ENCODE measurements around the gene C1orf210. TPM values are rescaled to one million over a fixed set of nuclear protein-coding genes. Genes with fewer than 3 reads are reported as not detected.

Gene C1orf210
- polyA plus RNA-seq, 3 donors = 0.05 TPM; not detected in 2

- H3K9ac ChIP-seq (ENCODE audit: insufficient read depth, low read length, poor library complexity, severe bottlenecking) = no peak overlapping the region
- H3K27ac ChIP-seq (ENCODE audit: low read depth in 1 of 2, low read length in 2 of 2) = no peak overlapping the region
- no peak overlapping the region for H3K4me2 ChIP-seq (replicated peaks; ENCODE audit: extremely low read depth, low read length, poor library complexity, severe bottlenecking)
- H3K27me3 ChIP-seq (ENCODE audit: control insufficient read depth in 2 of 2, insufficient read depth in 2 of 2, low read length in 2 of 2) = no peaks in the 10 kb centered on the region
- Mint-ChIP-seq H3K27me3 (ENCODE audit: low read depth in 3 of 3) (peaks cover 0 to 4% (median 0%) of the 10 kb centered on the region in 3 donors), H3K36me3 (no peaks in the 10 kb centered on the region), H3K4me1 (peaks cover 8% of the 10 kb centered on the region), H3K4me3 (no peak overlapping the region), H3K9me3 (peaks cover 0 to 2% (median 0%) of the 10 kb centered on the region in 7 donors), H3K27ac (no peak overlapping the region)
- WGBS (ENCODE audit: insufficient coverage) = 93% methylated on average over 3 of the region's 3 CpGs
- no peaks in the 10 kb centered on the region for H3K79me2 ChIP-seq (ENCODE audit: insufficient read depth, low read length)
- no peak overlapping the region for H3K4me3 ChIP-seq (replicated peaks in 1 of 3; ENCODE audit: low read depth in 2 of 3, low read length in 3 of 3)
- H3K4me1 ChIP-seq (ENCODE audit: control insufficient read depth in 1 of 2, insufficient read depth in 2 of 2, low read length in 2 of 2) = peaks cover 0 to 5% of the 10 kb centered on the region in 2 donors
- H4K20me1 ChIP-seq (ENCODE audit: insufficient read depth, low read length) = no peaks in the 10 kb centered on the region
- intact Hi-C loops (cut with micrococcal nuclease) = no loop called here
- no peaks in the 10 kb centered on the region for H3K9me3 ChIP-seq (replicated peaks in 1 of 2; ENCODE audit: control insufficient read depth in 1 of 2, insufficient read depth in 1 of 2, low read length in 2 of 2)
- no peak overlapping the region for H2AFZ ChIP-seq (ENCODE audit: insufficient read depth, low read depth, low read length, poor library complexity, severe bottlenecking)
- H3K36me3 ChIP-seq (replicated peaks in 1 of 2; ENCODE audit: control insufficient read depth in 1 of 2, insufficient read depth in 2 of 2, low read length in 2 of 2) = no peaks in the 10 kb centered on the region
- no peak for DNase-seq
- no peak for TF ChIP-seq CTCF (IDR thresholded peaks at IDR 0.05)
Observed at GRCh38 chr1:43305461-43305860, 20.1 kb upstream of the C1orf210 start.

- H3K4me2 ChIP-seq (replicated peaks; ENCODE audit: extremely low read depth, low read length, poor library complexity, severe bottlenecking) = no peak overlapping the region
- Mint-ChIP-seq H3K4me1 (peaks cover 8% of the 10 kb centered on the region), H3K4me3 (no peak overlapping the region), H3K36me3 (no peaks in the 10 kb centered on the region), H3K9me3 (peaks cover 0 to 2% (median 0%) of the 10 kb centered on the region in 7 donors), H3K27ac (no peak overlapping the region), H3K27me3 (ENCODE audit: low read depth in 3 of 3) (peaks cover 0 to 4% (median 1%) of the 10 kb centered on the region in 3 donors)
- no peak overlapping the region for H3K4me3 ChIP-seq (replicated peaks in 1 of 3; ENCODE audit: low read depth in 2 of 3, low read length in 3 of 3)
- H4K20me1 ChIP-seq (ENCODE audit: insufficient read depth, low read length) = no peaks in the 10 kb centered on the region
- no peak overlapping the region for H3K27ac ChIP-seq (ENCODE audit: low read depth in 1 of 2, low read length in 2 of 2)
- H2AFZ ChIP-seq (ENCODE audit: insufficient read depth, low read depth, low read length, poor library complexity, severe bottlenecking) = no peak overlapping the region
- H3K36me3 ChIP-seq (replicated peaks in 1 of 2; ENCODE audit: control insufficient read depth in 1 of 2, insufficient read depth in 2 of 2, low read length in 2 of 2) = no peaks in the 10 kb centered on the region
- H3K27me3 ChIP-seq (ENCODE audit: control insufficient read depth in 2 of 2, insufficient read depth in 2 of 2, low read length in 2 of 2) = no peaks in the 10 kb centered on the region
- intact Hi-C loops (cut with micrococcal nuclease) = no loop called here
- H3K9me3 ChIP-seq (replicated peaks in 1 of 2; ENCODE audit: control insufficient read depth in 1 of 2, insufficient read depth in 1 of 2, low read length in 2 of 2) = no peaks in the 10 kb centered on the region
- WGBS (ENCODE audit: insufficient coverage) = 96% methylated on average over 44 of the region's 46 CpGs
- H3K4me1 ChIP-seq (ENCODE audit: control insufficient read depth in 1 of 2, insufficient read depth in 2 of 2, low read length in 2 of 2) = peaks cover 0 to 5% of the 10 kb centered on the region in 2 donors
- no peak for TF ChIP-seq CTCF (IDR thresholded peaks at IDR 0.05)
- H3K79me2 ChIP-seq (ENCODE audit: insufficient read depth, low read length) = no peaks in the 10 kb centered on the region
- H3K9ac ChIP-seq (ENCODE audit: insufficient read depth, low read length, poor library complexity, severe bottlenecking) = no peak overlapping the region
- no peak for DNase-seq
Observed at GRCh38 chr1:43304771-43305300, 19.5 kb upstream of the C1orf210 start.

Data from CD14-positive monocyte (primary cell).